H1 (cell line): ENCODE results near the gene TGFB2.

Experiments
- ATF3 ChIP-seq: IDR thresholded peaks from 2 replicates; pipeline ENCODE4 v1.6.1; 2011; ENCODE audit warnings: low read depth, mild to moderate bottlenecking, low read length; ENCODE audit not compliant: insufficient read depth
- CEBPB ChIP-seq: IDR thresholded peaks from 2 replicates; pipeline ENCODE4 v1.6.1; 2012; ENCODE audit warnings: low read depth, low read length
- CTCF ChIP-seq, 3 experiments: IDR thresholded peaks; 1 replicate in 2 of 3; 2 replicates in 1 of 3; pipeline versions ENCODE4 v1.5.1 to v1.6.1; 2011; ENCODE audit warnings: low read length in 3 of 3, mild to moderate bottlenecking in 3 of 3, inconsistent platforms in 2 of 3, low read depth in 1 of 3, moderate library complexity in 1 of 3; ENCODE audit not compliant: insufficient read depth in 1 of 3; ENCODE audit errors: control extremely low read depth in 1 of 3
- EP300 ChIP-seq, 2 experiments: IDR thresholded peaks; 1 replicate in 1 of 2; 2 replicates in 1 of 2; pipeline ENCODE4 v1.6.1; 2011 to 2012; ENCODE audit warnings: low read depth in 2 of 2, low read length in 2 of 2, mild to moderate bottlenecking in 2 of 2, borderline replicate concordance in 1 of 2, inconsistent platforms in 1 of 2, moderate library complexity in 1 of 2
- EZH2 ChIP-seq: fragments of 200-600 bp; sonication (generic); IDR thresholded peaks from 2 replicates; pipeline ENCODE4 v1.7.1; 2012; ENCODE audit warnings: low read depth, mild to moderate bottlenecking, moderate library complexity, low read length, inconsistent platforms; ENCODE audit not compliant: severe bottlenecking
- MAX ChIP-seq: IDR thresholded peaks from 2 replicates; pipeline ENCODE4 v1.6.1; 2012; ENCODE audit warnings: inconsistent platforms
- RFX5 ChIP-seq: IDR thresholded peaks from 2 replicates; pipeline ENCODE4 v1.6.1; 2011; ENCODE audit warnings: low read depth, low read length, improper control_type of control experiment, borderline replicate concordance

- no peak for TF ChIP-seq MAX
- no peak for TF ChIP-seq EP300 (IDR thresholded peaks at IDR 0.05; ENCODE audit: borderline replicate concordance in 1 of 2, low read depth in 2 of 2, low read length in 2 of 2)
- no peak for TF ChIP-seq RFX5
- no peak for TF ChIP-seq CTCF (IDR thresholded peaks at IDR 0.05; ENCODE audit: control extremely low read depth in 1 of 3, insufficient read depth in 1 of 3, low read depth in 1 of 3, low read length in 3 of 3)
- no peak for TF ChIP-seq CEBPB
- no peak for TF ChIP-seq EZH2
- TF ChIP-seq ATF3, result no peak
Observed at GRCh38 chr1:218353656-218354055, 8.5 kb downstream of the TGFB2 start.
